ENCODE data around the gene DYRK2. TPM values are rescaled to one million over a fixed set of nuclear protein-coding genes. Genes with fewer than 3 reads are reported as not detected.

DYRK2 gene
- polyA plus RNA-seq, 3 donors: 7.5 to 12.5 (median 9.7) TPM

DNA sequence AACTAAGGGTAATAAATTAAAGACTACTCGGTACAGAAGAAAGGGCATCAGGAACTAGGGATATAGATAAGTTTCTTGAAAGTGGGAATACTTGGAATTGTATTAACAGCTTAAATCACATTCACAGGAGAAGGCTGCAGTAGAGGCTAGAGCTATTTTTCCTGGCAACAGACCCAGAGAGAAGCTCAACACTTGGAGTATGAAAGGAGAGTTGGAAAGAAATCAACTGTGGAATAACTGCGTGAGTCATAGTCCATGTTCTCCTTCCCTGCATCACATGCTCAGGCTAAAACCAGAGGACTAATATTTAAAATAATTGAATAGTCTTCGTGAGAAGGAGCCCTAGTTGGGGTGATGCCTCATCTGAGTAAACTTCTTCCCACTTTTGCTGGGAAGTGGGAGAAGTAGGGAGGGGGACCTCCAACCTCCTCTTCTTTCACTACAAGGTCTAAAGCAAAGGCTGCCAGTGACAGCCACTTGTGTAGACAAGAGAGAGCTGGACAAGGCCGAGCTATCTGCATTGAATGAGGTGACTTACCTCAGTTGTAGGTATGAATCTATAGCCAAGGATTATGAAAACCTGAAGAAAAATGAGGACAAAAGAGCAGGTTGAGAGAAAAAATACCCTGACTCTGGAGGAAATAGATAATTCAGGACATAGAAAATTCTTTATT lies 32.7 kb downstream of the DYRK2 start:
- Histone ChIP-seq H3K27ac (ENCODE audit: low read depth in 1 of 2, low read length in 2 of 2) (no peak overlapping the region), H3K9me3 (replicated peaks in 1 of 2; ENCODE audit: control insufficient read depth in 1 of 2, insufficient read depth in 1 of 2, low read length in 2 of 2) (no peaks in the 10 kb centered on the region), H3K4me2 (replicated peaks; ENCODE audit: extremely low read depth, low read length, poor library complexity, severe bottlenecking) (no peak overlapping the region), H2AFZ (ENCODE audit: insufficient read depth, low read depth, low read length, poor library complexity, severe bottlenecking) (no peak overlapping the region), H4K20me1 (ENCODE audit: insufficient read depth, low read length) (no peaks in the 10 kb centered on the region), H3K4me3 (replicated peaks in 1 of 3; ENCODE audit: low read depth in 2 of 3, low read length in 3 of 3) (no peak overlapping the region), H3K27me3 (ENCODE audit: control insufficient read depth in 2 of 2, insufficient read depth in 2 of 2, low read length in 2 of 2) (no peaks in the 10 kb centered on the region), H3K9ac (ENCODE audit: insufficient read depth, low read length, poor library complexity, severe bottlenecking) (no peak overlapping the region), H3K36me3 (replicated peaks in 1 of 2; ENCODE audit: control insufficient read depth in 1 of 2, insufficient read depth in 2 of 2, low read length in 2 of 2) (no peaks in the 10 kb centered on the region), H3K79me2 (ENCODE audit: insufficient read depth, low read length) (no peaks in the 10 kb centered on the region), H3K4me1 (ENCODE audit: control insufficient read depth in 1 of 2, insufficient read depth in 2 of 2, low read length in 2 of 2) (peaks cover 0 to 2% of the 10 kb centered on the region in 2 donors)
- Mint-ChIP-seq H3K4me3 (no peak overlapping the region), H3K27me3 (ENCODE audit: low read depth in 3 of 3) (peaks cover 0 to 3% (median 3%) of the 10 kb centered on the region in 3 donors), H3K36me3 (no peaks in the 10 kb centered on the region), H3K4me1 (peaks cover 5% of the 10 kb centered on the region), H3K9me3 (peaks cover 0 to 2% (median 0%) of the 10 kb centered on the region in 7 donors), H3K27ac (no peak overlapping the region)
- intact Hi-C loops (cut with micrococcal nuclease): no loop called here
- DNase-seq: no peak
- WGBS (ENCODE audit: insufficient coverage): 100% methylated on average over 1 of the region's 4 CpGs
- TF ChIP-seq, protein P1, sequence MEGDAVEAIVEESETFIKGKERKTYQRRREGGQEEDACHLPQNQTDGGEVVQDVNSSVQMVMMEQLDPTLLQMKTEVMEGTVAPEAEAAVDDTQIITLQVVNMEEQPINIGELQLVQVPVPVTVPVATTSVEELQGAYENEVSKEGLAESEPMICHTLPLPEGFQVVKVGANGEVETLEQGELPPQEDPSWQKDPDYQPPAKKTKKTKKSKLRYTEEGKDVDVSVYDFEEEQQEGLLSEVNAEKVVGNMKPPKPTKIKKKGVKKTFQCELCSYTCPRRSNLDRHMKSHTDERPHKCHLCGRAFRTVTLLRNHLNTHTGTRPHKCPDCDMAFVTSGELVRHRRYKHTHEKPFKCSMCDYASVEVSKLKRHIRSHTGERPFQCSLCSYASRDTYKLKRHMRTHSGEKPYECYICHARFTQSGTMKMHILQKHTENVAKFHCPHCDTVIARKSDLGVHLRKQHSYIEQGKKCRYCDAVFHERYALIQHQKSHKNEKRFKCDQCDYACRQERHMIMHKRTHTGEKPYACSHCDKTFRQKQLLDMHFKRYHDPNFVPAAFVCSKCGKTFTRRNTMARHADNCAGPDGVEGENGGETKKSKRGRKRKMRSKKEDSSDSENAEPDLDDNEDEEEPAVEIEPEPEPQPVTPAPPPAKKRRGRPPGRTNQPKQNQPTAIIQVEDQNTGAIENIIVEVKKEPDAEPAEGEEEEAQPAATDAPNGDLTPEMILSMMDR (IDR thresholded peaks at IDR 0.05): no peak

DNA sequence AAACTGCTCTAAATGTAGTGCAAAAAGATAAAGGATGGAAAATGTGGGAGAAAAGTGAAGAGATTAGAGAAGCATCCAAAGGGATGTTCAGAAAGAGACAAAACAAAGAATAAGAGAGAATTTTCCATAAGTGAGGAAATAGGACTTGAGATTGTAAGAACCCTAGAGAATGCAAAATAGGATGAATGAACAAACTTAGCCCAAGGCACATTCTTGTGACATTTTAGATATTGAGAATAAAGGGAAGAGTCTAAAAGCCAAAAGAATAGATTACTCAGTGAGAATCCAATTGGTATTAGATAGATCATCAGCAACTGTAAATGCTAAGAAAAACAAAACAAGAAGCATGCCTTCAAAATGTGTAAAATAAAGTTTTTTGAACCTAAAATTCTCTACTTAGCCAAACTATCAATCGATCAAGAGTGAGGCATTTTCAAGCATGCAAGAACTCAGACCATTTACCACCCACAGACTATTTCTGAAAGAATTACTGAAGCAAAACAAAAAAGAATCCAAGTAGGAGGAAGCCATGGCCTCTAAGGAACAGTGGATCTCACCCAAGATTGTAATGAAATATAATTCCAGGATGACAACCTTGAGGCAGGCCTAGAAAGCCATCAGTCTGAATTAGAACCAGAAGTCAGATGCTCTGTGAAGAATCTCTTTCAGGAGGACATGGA lies 33.5 kb downstream of the DYRK2 start:
- H3K4me2 ChIP-seq (replicated peaks; ENCODE audit: extremely low read depth, low read length, poor library complexity, severe bottlenecking): no peak overlapping the region
- no peak overlapping the region for H3K9ac ChIP-seq (ENCODE audit: insufficient read depth, low read length, poor library complexity, severe bottlenecking)
- H3K27me3 ChIP-seq (ENCODE audit: control insufficient read depth in 2 of 2, insufficient read depth in 2 of 2, low read length in 2 of 2): no peaks in the 10 kb centered on the region
- peaks cover 5% of the 10 kb centered on the region for H3K4me1 Mint-ChIP-seq
- no peak overlapping the region for H2AFZ ChIP-seq (ENCODE audit: insufficient read depth, low read depth, low read length, poor library complexity, severe bottlenecking)
- H3K27ac Mint-ChIP-seq: no peak overlapping the region
- WGBS (ENCODE audit: insufficient coverage): no CpG with 5 or more reads among the region's 1 CpG
- intact Hi-C loops (cut with micrococcal nuclease): no loop called here
- H3K36me3 ChIP-seq (replicated peaks in 1 of 2; ENCODE audit: control insufficient read depth in 1 of 2, insufficient read depth in 2 of 2, low read length in 2 of 2): no peaks in the 10 kb centered on the region
- peaks cover 0 to 3% (median 3%) of the 10 kb centered on the region in 3 donors for H3K27me3 Mint-ChIP-seq (ENCODE audit: low read depth in 3 of 3)
- no peak overlapping the region for H3K4me3 ChIP-seq (replicated peaks in 1 of 3; ENCODE audit: low read depth in 2 of 3, low read length in 3 of 3)
- TF ChIP-seq, protein P1 (IDR thresholded peaks at IDR 0.05): no peak
- peaks cover 0 to 2% (median 0%) of the 10 kb centered on the region in 7 donors for H3K9me3 Mint-ChIP-seq
- no peaks in the 10 kb centered on the region for H3K36me3 Mint-ChIP-seq
- H3K4me3 Mint-ChIP-seq: no peak overlapping the region
- no peaks in the 10 kb centered on the region for H3K9me3 ChIP-seq (replicated peaks in 1 of 2; ENCODE audit: control insufficient read depth in 1 of 2, insufficient read depth in 1 of 2, low read length in 2 of 2)
- no peaks in the 10 kb centered on the region for H4K20me1 ChIP-seq (ENCODE audit: insufficient read depth, low read length)
- DNase-seq: no peak
- no peaks in the 10 kb centered on the region for H3K79me2 ChIP-seq (ENCODE audit: insufficient read depth, low read length)
- H3K4me1 ChIP-seq (ENCODE audit: control insufficient read depth in 1 of 2, insufficient read depth in 2 of 2, low read length in 2 of 2): peaks cover 0 to 2% of the 10 kb centered on the region in 2 donors
- H3K27ac ChIP-seq (ENCODE audit: low read depth in 1 of 2, low read length in 2 of 2): no peak overlapping the region

All from CD14-positive monocyte (primary cell).